GM19397 (cell line): ENCODE data around the gene ZNF12.
"Not testable (repeated sequence)": the region's sequence is repeated elsewhere in the genome, so short reads cannot be mapped to it uniquely, and the experiment has no call there.

ENCODE experiments used
- ATAC-seq: cut with Tn5 transposase; IDR thresholded peaks from one replicate; pipeline ENCODE4 v1.9.1; 2021; ENCODE audit warnings: mild to moderate bottlenecking, moderate library complexity; ENCODE audit not compliant: unreplicated experiment

ZNF12 gene

DNA sequence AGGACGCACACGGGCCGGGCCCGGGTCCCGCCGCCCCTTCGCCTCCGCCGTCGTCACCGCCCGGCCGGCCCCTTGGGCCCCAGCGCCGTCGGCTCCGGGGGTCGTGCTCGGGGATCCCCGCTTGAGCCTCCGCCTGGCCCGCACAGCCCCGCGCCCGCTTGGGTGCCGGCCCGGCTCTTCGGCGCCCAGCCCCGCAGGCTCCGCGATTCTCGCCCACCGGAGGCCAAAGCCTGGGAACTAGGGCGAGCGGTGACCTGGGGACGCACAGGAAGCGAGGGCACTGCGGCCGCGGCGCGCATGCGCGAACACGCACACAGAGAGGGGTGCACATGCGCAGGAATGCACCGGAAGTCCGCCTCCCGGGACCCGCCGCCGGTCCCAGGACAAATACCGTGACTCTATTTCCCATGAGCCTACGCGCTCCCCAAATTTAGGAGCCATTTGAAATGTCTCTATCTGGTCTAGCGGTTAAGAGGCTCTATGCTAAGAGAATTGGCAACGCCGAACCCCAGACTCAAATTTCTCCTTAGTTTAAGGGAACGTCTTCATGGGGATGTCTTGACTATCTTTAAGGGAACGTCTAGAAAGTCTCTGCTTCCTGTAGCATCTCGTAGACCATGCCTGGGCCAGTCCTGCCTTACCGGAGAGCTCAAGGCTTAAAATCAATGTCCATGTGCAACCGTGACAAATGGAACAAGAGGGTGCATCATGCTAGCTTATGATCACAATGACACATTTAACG lies at the start of gene ZNF12:
TSS of gene ZNF12 (minus strand) at position 282 of the 742 bp plus-strand sequence. CDS start 1,774 bp downstream, outside the sequence.
- peak; percentile 88 for ATAC-seq

DNA sequence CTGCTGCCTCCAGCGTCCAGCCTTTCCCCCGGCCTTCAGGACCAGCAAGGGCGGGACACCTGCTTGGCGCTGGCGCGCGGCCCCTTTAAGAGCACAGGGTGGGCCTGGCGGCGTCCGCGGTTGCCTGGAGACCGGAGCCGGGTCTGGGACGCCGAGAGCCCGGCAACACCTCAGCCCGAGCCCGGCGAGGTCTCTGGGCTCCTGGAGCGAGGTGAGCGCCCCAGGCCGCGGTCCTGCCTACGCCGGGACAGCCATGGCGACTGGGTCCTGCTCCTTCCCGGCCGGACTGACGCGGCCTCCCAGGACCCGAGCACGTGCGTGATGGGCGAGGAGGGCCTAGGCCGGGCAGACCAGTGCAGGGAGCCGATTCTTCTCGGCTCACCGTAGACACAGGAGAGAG lies 47.2 kb upstream of the ZNF12 start, which contains the start of gene RSPH10B2:
TSS of gene RSPH10B2 (plus strand) at position 140 of the 400 bp plus-strand sequence. CDS start 3,575 bp downstream, outside the sequence.
- not testable (repeated sequence) for ATAC-seq

DNA sequence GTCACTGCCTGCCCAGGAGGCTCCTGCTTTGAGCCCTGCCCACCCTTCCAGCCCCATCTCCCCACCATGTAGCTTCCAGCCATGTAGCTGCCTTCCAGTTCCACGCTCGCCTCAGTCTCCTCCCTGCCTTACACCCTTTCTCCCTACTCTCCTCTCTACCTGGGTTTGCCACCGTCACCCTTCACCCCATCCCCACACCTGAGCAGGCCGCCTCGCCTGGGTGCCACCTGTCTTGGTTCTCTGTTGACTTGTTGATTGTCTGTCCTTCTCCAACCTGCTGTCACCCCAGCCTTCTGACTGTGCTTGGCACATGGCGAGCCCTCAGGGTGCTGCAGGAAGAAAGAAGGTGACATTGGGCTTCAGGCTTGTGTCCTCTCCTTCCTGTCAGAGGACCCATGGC lies 43.4 kb upstream of the ZNF12 start:
- ATAC-seq = not testable (repeated sequence)

DNA sequence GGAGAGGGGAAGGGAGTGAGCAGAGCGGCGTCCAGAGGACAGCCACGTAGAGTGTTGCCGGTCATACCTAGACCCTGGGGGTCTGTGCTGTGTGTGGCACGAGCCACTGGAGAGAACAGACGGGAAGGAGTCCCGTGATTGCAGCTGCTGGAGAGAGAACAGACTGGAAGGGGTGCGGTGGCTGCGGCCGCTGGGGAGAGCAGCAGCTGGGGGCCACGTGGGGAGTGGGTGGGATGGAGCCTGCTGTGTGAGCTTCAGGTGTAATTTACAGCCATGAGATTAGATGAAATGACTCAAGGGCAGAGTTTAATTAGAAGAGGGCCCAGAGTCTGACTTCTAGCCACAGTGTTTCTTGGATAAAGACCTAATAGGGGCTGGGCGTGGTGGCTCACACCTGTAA lies 42.6 kb upstream of the ZNF12 start:
- ATAC-seq = not testable (repeated sequence)

DNA sequence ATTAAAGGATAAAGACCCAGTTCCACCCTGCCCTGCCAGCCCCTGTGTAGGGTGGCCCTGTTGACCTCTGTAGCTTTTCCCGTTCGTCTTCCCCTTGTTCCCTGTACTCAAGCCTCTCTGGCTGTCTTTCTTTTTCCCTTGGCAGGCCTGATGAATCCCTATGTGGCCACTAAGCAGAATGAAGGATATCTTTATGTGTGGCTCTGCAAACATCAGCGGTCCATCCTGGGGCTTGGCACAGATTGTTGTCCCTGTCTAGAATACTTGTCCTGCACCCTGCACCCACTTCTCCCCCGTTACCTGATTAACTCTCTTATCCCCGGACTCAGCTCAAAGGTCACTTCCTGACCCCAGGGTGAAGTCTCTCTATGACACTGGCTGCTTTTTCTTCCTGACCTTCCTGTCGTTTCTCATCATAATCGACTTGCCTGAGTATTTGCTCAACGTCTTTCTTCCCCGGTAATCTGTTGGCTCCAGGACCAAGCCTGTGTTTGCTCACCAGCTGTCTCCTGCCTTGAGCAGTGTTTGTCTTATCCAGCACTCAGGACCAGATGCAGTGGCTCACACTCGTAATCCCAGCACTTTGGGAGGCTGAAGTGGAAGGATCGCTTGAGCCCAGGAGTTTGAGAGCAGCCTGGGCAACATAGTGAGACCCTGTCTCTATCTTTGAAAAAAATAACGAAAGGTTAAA lies 37.8 kb upstream of the ZNF12 start:
- not testable (repeated sequence) for ATAC-seq

DNA sequence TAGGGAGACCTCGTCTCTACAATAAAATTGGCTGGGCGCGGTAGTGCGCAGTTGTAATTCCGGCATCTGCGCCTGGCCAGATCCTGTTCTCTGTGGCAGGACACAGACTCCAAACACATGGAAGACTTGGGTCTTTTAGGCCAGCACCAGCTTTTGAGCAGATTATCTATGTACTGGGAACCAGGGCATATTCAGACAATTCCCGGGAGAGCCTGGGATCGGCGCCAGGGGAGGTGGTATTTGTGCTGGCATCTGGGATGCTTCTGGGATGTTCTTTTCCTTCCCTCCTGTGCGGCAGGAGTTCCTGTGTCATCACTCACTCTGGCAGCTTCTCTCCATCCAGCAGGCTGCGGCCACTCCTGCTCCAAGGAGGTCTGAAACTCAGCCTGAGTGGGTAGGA lies 31.7 kb upstream of the ZNF12 start:
- not testable (repeated sequence) for ATAC-seq

DNA sequence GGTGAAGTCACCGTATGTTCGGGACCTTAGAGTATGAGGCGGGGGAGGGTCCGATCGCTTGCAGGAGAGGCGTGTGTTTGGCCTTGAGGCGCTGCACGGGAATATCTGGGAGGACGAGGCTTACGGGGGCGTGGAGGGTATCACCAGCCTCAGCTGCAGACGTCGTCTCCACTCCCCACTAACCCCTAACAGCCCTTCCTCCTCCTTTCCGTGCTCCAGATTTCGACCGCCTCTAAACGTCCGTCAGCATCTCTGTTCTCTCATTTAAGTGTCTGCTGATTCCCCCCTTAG lies 23.5 kb upstream of the ZNF12 start:
- no peak for ATAC-seq

DNA sequence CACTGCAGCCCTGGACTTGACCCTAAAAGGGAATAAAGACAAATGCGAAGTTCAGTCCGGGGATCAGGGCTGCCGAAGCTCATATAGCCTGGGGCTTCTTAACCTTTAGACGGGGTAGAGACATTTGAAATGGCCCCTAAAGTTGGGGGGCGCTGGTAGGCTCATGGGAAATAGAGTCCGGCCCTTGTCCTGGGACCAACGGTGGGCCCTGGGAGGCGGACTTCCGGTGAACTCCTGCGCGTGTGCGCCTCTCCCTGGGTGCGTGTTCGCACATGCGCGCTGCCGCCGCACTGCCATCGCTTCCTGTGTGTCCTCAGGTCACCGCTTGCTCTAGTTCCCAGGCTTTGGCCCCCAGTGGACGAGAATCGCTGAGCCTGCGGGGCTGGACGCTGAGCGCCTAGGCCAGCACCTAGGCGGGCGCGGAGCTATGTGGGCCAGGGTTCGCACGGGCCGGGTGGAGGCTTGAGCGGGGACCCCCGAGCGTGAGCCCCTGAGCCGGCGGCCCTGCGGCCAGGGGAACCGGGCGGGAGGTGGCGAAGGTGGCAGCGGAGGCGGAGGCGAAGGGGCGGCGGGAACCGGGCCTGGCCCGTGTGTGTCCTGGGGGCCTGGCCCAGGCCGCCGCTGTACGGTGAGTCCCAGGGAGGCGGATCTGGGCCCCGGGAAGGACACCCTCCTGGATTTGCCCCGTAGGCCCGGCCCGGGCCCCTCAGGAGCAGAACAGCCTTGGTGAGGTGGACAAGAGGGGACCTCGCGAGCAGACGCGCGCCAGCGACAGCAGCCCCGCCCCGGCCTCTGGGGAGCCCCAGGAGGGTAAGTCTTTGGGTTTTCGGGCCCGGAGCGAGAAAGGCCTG lies 23.0 kb upstream of the ZNF12 start:
- peak; percentile 92 for ATAC-seq

DNA sequence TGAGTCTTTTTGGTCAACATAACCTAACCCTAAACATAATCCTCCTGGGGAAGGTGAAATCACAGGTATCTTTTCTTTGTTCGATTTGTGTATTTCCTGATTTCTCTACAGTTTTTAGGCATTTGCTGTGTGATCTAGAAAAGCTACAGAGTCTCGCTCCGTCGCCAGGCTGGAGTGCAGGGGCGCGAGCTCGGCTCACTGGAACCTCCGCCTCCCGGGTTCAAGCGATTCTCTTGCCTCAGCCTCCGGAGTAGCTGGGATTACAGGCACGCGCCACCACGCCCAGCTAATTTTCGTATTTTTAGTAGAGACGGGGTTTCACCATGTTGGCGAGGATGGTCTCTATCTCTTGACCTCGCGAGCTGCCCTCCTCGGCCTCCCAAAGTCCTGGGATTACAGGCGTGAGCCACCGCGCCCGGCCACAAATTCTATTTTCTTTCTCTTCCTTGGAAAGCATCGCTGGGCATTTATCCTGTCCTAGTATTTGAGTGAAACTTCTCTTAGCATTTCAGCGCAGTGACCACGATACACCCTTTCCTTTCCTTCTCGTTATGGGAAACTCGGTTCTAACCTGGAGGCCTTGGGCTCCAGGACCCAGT lies 22.2 kb upstream of the ZNF12 start:
- ATAC-seq = not testable (repeated sequence)

DNA sequence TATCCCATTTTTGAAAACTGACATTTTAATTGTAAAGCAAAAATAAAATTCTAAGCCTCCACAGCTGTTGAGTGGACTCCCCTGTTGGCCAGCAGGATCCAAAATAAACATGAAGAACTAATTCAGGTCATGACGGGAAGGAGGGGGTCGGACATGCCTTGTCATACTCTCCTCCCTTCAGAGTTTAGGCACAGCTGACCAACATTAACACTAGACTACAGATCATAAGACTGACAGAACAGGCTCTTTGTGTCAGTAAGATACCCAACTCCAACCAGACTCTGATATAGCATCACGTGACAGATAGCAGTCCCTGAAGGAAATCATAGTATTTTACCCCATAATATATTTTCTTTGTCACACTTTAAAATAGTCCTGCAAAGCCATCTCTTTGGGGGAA lies 20.9 kb upstream of the ZNF12 start:
- ATAC-seq = no peak

DNA sequence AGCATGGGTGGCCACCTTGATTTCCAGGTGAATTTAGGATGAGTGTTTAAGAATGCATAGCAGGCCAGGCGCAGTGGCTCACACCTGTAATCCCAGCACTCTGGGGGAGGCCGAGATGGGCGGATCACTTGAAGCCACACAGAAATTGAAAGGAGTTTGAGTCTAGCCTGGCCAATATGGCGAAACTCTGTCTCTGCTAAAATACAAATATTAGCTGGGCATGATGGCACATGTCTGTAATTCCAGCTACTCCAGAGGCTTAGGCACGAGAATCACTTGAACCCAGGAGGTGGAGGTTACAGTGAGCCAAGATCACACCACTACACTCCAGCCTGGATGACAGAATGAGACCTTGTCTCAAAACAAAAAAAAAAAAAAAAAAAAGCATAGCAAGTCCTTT lies 19.6 kb upstream of the ZNF12 start:
- ATAC-seq = not testable (repeated sequence)

DNA sequence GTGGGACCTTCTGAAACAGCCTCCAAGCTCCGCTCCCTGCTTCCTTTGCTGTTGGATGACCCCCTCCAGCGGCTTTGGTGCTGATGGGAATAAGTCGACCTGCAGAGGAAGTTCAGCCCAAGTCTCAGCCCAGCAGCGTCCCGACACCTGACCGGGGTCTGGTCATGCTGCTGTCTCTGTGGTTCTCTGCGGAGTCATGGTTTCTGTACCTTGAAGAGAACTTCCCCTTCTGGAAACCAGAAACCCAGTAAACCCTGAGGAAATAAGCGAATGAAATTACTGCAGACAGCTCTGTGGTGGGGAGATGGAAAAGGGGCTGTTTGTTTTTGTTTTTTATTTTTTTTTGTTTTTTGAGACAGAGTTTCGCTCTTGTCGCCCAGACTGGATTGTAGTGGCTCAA lies 18.3 kb upstream of the ZNF12 start:
- peak; percentile 47 for ATAC-seq

DNA sequence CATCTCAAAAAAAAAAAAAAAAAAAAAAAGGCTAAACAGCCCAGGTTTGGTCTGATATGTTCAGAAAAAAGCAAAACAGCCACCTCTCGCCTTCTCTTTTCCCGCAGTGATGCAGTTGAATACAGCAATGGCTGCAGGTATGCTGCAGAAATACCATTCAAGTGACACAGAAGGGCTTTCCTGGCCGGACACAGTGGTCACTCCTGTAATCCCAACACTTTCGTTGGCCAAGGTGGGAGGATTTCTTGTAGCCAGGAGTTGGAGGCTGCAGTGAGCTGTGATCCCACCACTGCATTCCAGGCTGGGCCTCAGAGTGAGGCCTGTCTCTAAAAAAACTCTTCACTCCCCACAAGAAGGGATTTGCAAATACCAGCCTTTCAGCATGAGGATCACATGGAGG lies 17.6 kb upstream of the ZNF12 start:
- not testable (repeated sequence) for ATAC-seq

DNA sequence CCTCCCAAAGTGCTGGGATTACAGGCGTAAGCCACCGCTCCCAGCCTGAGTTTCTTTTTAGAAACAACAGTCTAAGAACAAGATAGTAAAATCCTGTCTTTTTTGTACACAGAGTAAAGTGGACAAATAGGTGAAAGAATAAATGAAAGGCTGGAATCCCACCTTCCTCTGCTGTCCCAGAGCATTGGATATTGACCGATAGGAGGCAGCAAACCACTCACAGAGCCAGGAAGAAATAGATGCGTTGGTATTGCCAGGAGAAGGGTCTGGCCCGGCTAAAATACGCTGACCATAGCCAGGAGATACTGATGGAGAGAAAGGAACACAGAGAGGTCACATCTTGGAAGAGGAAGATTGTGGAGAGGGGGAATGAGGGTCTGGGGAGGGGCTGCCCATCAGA lies 11.4 kb upstream of the ZNF12 start:
- ATAC-seq = no peak

DNA sequence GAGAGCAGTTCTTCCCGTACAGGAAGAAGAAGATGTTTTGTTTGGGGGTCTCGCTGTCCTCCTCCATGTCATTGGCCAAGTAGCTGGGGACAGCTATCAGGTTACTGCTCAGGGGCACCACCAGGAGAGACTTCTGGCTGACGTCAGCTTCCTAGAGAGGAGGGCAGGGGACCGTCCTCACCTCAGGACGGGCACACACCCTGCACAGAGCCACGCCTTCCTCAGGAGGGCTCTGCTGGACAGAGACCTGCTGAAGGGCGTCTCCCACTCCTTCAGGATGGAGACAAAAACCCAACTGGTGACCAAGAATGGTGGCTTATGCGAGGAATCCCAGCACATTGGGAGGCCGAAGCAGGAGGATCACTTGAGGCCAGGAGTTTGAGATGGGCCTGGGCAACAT lies 9.2 kb upstream of the ZNF12 start:
- ATAC-seq = not testable (repeated sequence)

DNA sequence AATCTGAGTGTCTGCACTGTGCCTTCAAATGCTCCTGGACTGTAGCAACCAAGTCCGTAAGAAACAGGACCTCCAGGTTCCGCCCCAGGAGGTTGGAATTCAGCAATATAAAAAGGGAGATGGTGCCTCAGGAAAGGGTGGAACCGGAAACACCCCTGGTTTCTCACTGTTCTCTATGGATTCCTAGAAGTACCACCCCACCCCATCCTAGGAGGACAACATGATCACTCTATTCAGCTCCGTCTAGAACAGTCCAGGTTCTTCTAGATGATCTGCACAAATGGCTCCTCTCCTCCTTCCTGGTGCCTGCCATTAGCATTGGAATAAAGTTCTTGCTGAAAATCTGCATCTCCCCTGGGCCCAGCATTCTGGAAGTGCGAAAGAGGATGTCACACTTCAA lies 7.6 kb upstream of the ZNF12 start:
- ATAC-seq = no peak

DNA sequence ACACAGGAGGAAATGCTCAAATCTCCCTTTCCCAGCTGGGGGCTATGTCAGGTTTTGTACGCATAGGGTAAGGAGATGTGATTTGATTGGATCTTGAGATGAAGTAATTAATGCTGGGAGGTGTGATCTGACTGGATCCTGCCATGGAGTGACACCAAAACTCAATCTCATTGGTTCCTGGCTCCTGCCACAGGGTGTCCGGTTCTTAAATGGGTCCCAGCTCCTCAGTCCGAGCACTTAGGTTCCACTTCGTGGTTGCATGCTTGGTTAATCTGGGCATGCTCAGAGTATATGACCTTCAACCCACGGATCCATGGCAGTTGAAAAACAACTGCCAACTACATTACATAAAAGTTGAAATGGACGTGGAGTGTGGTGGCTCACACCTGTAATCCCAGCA lies 3.1 kb upstream of the ZNF12 start:
- no peak for ATAC-seq

DNA sequence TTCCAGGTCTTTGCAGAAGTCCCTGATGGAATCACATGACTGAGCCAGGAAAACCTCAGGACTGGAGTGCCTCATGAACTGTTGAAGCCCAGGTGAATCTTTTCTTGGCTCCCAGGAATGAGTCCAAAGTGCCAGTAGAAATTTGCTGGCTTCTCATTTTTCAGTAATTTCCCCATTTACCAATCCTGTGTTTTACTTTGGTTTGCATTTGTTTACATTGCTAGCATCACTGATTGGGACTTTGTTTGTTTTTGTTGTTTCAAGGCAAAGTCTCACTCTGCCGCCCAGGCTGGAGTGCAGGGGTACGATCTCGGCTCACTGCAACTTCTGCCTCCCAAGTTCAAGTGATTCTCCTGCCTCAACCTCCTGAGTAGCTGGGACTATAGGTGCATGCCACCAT lies 1.6 kb upstream of the ZNF12 start:
- no peak for ATAC-seq

DNA sequence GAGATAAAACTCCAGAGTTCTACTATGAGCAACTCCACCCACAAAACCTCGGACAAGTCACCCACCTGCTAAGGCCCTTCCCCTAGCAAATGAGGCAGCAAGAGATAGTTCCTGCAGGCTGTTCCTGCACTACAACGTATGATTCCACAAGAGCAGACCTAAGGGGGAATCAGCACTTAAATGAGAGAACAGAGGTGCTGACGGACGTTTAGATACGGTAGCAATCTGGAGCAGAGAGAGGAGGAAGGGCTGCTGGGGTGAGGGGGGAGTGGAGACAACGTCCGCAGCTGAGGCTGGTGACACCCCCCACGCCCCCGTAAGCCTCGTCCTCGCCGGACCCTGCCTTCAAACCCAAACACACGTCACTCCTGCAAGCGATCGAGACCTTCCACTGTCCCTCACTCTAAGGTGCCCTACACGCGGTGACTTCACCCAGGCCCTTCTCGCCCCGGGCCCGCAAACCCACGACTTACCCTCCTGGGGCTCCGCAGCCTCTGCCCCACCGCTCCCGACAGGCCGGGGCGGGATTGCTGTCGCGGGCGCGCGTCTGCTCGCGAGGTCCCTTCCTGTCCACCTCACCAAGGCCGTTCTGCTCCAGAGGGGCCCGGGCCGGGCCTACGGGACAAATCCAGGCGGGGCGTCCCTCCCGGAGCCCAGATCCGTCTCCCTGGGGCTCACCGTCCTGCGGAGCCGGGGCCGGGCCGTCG lies 635 bp downstream of the ZNF12 start:
- ATAC-seq = peak; percentile 35

DNA sequence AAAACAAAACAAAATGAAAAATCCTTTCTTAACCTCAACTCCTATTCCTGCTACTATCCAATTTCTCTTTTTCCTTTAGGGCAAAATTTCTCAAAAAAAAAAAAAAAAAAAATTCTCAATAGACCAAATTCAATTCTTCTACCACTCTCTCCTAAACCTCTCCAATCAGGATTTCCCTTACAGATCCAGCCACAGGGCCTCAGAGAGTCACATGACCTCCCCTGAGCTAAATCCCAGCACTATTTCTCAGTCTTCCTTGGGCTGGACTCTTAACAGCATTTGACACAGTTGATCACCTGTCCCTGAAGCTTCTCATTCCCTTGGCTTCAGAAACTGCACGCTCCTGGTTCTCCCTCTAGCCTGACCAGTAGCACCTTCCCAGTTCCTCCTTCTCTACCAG lies 4.9 kb downstream of the ZNF12 start:
- no peak for ATAC-seq

DNA sequence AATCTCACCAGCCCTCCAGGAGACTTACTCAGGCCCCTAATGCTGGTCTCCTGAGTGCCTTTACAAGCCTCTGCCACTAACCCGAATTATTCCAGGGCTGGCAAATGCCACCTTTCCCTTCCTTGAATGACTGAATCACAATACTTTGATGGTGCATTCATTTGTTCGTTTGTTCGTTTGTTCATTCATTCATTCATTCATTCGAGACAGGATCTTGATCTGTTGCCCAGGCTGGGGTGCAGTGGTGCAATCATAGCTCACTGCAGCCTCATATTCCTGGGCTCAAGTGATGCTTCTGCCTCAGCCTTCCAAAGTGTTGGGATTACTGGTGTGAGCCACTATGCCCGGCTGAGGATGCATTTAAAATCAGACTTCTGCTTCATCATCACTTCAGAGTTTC lies 6.0 kb downstream of the ZNF12 start:
- ATAC-seq = no peak
